SU-DHL-6 (cell line): ENCODE data around the gene KHDC4.

ENCODE experiments used
- EZH2phosphoT487 ChIP-seq: fragments of 200-600 bp; sonication (generic), shearing (Covaris generic); conservative IDR thresholded peaks from 2 replicates; pipeline ENCODE4 v1.6.1; 2018; ENCODE audit warnings: mild to moderate bottlenecking, antibody characterized with exemption, low read length, moderate library complexity, mixed read lengths
- TF ChIP-seq, protein P1 (sequence below): fragments of 200-600 bp; sonication (generic); IDR thresholded peaks from one replicate; pipeline ENCODE4 v1.5.1; 2017; ENCODE audit warnings: antibody characterized with exemption, mild to moderate bottlenecking, low read length, moderate library complexity; ENCODE audit not compliant: insufficient read depth, poor library complexity, severe bottlenecking

DNA sequence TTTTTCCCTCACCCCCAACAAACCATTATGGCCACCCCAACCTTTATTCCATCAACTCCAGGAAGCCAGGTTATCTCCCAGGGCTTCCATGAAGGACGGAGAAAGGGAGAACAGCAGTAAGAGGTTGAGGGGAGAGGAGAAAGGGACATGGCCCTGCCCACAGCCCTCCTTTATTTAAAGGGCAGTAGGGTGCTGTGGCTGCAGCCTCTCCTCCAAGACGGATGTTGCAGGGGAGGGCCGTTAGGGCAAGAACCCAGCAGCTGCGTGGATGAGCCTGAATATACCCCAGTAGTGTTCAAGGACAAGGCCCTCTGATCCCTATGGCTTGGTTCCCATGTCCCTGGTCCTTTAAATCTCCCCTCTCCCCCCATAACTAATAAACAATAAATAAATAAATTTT is 13.1 kb upstream of the KHDC4 start:
- TF ChIP-seq, protein P1, sequence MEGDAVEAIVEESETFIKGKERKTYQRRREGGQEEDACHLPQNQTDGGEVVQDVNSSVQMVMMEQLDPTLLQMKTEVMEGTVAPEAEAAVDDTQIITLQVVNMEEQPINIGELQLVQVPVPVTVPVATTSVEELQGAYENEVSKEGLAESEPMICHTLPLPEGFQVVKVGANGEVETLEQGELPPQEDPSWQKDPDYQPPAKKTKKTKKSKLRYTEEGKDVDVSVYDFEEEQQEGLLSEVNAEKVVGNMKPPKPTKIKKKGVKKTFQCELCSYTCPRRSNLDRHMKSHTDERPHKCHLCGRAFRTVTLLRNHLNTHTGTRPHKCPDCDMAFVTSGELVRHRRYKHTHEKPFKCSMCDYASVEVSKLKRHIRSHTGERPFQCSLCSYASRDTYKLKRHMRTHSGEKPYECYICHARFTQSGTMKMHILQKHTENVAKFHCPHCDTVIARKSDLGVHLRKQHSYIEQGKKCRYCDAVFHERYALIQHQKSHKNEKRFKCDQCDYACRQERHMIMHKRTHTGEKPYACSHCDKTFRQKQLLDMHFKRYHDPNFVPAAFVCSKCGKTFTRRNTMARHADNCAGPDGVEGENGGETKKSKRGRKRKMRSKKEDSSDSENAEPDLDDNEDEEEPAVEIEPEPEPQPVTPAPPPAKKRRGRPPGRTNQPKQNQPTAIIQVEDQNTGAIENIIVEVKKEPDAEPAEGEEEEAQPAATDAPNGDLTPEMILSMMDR, result no peak
- TF ChIP-seq EZH2phosphoT487, result no peak
